ENCODE measurements around the gene ELOVL1. TPM values are rescaled to one million over a fixed set of nuclear protein-coding genes. Genes with fewer than 3 reads are reported as not detected.

ELOVL1 gene
- total and polyA plus RNA-seq, 12 donors: 24.9 to 242 (median 67.2) TPM

GRCh38 chr1:43317817-43318471, 49.9 kb downstream of the ELOVL1 start:
- 89 to 92% (median 91%) methylated on average over 14 to 15 of the region's 15 CpGs for WGBS, 4 donors
- TF ChIP-seq POLR2A (IDR thresholded peaks at IDR 0.05) (no peak), CTCF (IDR thresholded peaks at IDR 0.05) (no peak)
- H3K9me3 ChIP-seq (replicated peaks in 1 of 3): no peaks in the 10 kb centered on the region

GRCh38 chr1:43316738-43317520, 50.9 kb downstream of the ELOVL1 start:
- 89 to 95% (median 91%) methylated on average over 7 to 16 of the region's 16 CpGs for WGBS, 4 donors
- no peaks in the 10 kb centered on the region for H3K27me3 ChIP-seq
- no peak for TF ChIP-seq POLR2A (IDR thresholded peaks at IDR 0.05)
- TF ChIP-seq CTCF (IDR thresholded peaks at IDR 0.05): no peak
- no peak overlapping the region for H3K27ac ChIP-seq
- intact Hi-C loops (cut with DNase I): no loop called here
- H3K4me1 ChIP-seq (replicated peaks in 1 of 2): peaks cover 0 to 6% of the 10 kb centered on the region in 2 donors
- H3K9me3 ChIP-seq (replicated peaks in 1 of 3): no peaks in the 10 kb centered on the region
- H3K4me3 ChIP-seq: no peak overlapping the region
- no peak for DNase-seq
- H3K36me3 ChIP-seq (replicated peaks in 1 of 2): no peaks in the 10 kb centered on the region

More at GRCh38 chr1:43317817-43318471, 49.9 kb downstream of the ELOVL1 start:
- peaks cover 0 to 6% of the 10 kb centered on the region in 2 donors for H3K4me1 ChIP-seq (replicated peaks in 1 of 2)
- no peak overlapping the region for H3K27ac ChIP-seq
- no peaks in the 10 kb centered on the region for H3K27me3 ChIP-seq
- no peak overlapping the region for H3K4me3 ChIP-seq
- intact Hi-C loops (cut with DNase I): no loop called here
- no peaks in the 10 kb centered on the region for H3K36me3 ChIP-seq (replicated peaks in 1 of 2)
- DNase-seq: no peak

GRCh38 chr1:43315963-43316737, 51.7 kb downstream of the ELOVL1 start:
- peaks cover 0 to 3% of the 10 kb centered on the region in 2 donors for H3K4me1 ChIP-seq (replicated peaks in 1 of 2)
- 84 to 95% (median 93%) methylated on average over 8 to 10 of the region's 10 CpGs for whole genome bisulfite sequencing, 4 donors
- H3K27ac ChIP-seq: no peak overlapping the region
- TF ChIP-seq POLR2A (IDR thresholded peaks at IDR 0.05) (no peak), CTCF (IDR thresholded peaks at IDR 0.05) (no peak)
- peak in 1 of 7 donors; percentile 4 for DNase-seq
- intact Hi-C loops (cut with DNase I): no loop called here
- no peaks in the 10 kb centered on the region for H3K36me3 ChIP-seq (replicated peaks in 1 of 2)
- H3K27me3 ChIP-seq: no peaks in the 10 kb centered on the region
- no peaks in the 10 kb centered on the region for H3K9me3 ChIP-seq (replicated peaks in 1 of 3)
- H3K4me3 ChIP-seq: no peak overlapping the region

- intact Hi-C loops (cut with DNase I): no loop called here
- H3K4me1 ChIP-seq (replicated peaks in 1 of 2): no peaks in the 10 kb centered on the region
- WGBS, 4 donors: 83 to 88% (median 85%) methylated on average over 3 of the region's 3 CpGs
- no peak overlapping the region for H3K4me3 ChIP-seq
- TF ChIP-seq CTCF (IDR thresholded peaks at IDR 0.05) (no peak), POLR2A (IDR thresholded peaks at IDR 0.05) (no peak)
- H3K27ac ChIP-seq: no peak overlapping the region
- no peaks in the 10 kb centered on the region for H3K9me3 ChIP-seq (replicated peaks in 1 of 3)
- no peaks in the 10 kb centered on the region for H3K27me3 ChIP-seq
- DNase-seq: peak in 1 of 7 donors; percentile 7
- H3K36me3 ChIP-seq (replicated peaks in 1 of 2): no peaks in the 10 kb centered on the region
Observed at GRCh38 chr1:43315481-43315880, 52.3 kb downstream of the ELOVL1 start.
